GM12878 (cell line): Measurements from ENCODE around the gene ADGRD1. TPM values are rescaled to one million over a fixed set of nuclear protein-coding genes. Genes with fewer than 3 reads are reported as not detected.

Experiments used
- ATAC-seq: fragments of 200-7000 bp; cut with Tn5 transposase; 3 replicates; pipeline ENCODE4 v1.9.1; 2020; ENCODE audit warnings: mild to moderate bottlenecking, moderate library complexity
- BruUV-seq: library from RNA; stranded (reverse); fragments of 400-500 nt; replicated peaks from 2 replicates; lab custom pipeline; 2021; lab: Mats Ljungman, UMichigan
- CTCF ChIA-PET: fragments of 300-600 bp; sonication (Branson Sonifier 250); formaldehyde crosslinking; extraction: SDS; loops from one replicate; lab custom pipeline; 2021; ENCODE audit warnings: inconsistent platforms; lab: Yijun Ruan, JAX
- POLR2A ChIA-PET: fragments of 350-600 bp; formaldehyde crosslinking; extraction: SDS; loops from one replicate; lab custom pipeline; 2021; ENCODE audit warnings: inconsistent platforms; lab: Charles Lee
- RAD21 ChIA-PET: fragments of 300-600 bp; sonication (Branson Sonifier 250); formaldehyde crosslinking; loops from one replicate; lab custom pipeline; 2023; ENCODE audit warnings: antibody characterized with exemption; ENCODE audit not compliant: unreplicated experiment; lab: Charles Lee
- SMC1A ChIA-PET: fragments of 300-600 bp; sonication (Branson Sonifier 250); formaldehyde crosslinking; loops from one replicate; lab custom pipeline; 2023; ENCODE audit not compliant: unreplicated experiment, uncharacterized antibody; lab: Charles Lee
- DNase-seq: peaks from one replicate; pipeline ENCODE4 v3.0.0-alpha.2; 2011; ENCODE audit warnings: low read depth, low spot score
- FAIRE-seq: peaks from 3 replicates; lab custom pipeline; 2011; peaks lifted over from hg19 to GRCh38; lab: Jason Lieb, UNC
- H2AFZ ChIP-seq: 2 replicates; pipeline ENCODE4 v1.6.0; 2011; ENCODE audit warnings: low read depth, low read length, control low read depth; ENCODE audit not compliant: control insufficient read depth
- H3K27ac ChIP-seq: 2 replicates; pipeline ENCODE4 v1.5.1; 2011; ENCODE audit warnings: control low read depth; ENCODE audit not compliant: control insufficient read depth, insufficient read depth
- H3K27me3 ChIP-seq, 2 experiments: replicated peaks in 1 of 2; 2 replicates each; pipeline versions ENCODE4 v1.6.0 to v1.6.1; 2011; ENCODE audit warnings: low read length in 1 of 2; ENCODE audit not compliant: control insufficient read depth in 2 of 2, insufficient read depth in 2 of 2
- H3K36me3 ChIP-seq, 2 experiments: 2 replicates each; pipeline ENCODE4 v1.5.1; 2011; ENCODE audit warnings: low read length in 1 of 2; ENCODE audit not compliant: control insufficient read depth in 2 of 2, insufficient read depth in 2 of 2
- H3K4me1 ChIP-seq: 2 replicates; pipeline ENCODE4 v1.6.1; 2011; ENCODE audit warnings: mild to moderate bottlenecking, low read length, moderate library complexity, mixed read lengths; ENCODE audit not compliant: control insufficient read depth, insufficient read depth
- H3K4me2 ChIP-seq: 2 replicates; pipeline ENCODE4 v1.6.0; 2011; ENCODE audit warnings: control low read depth; ENCODE audit not compliant: control insufficient read depth, insufficient read depth
- H3K4me3 ChIP-seq: fragments of 200-600 bp; sonication (generic); 2 replicates; pipeline ENCODE4 v1.5.1; 2016
- H3K79me2 ChIP-seq: 2 replicates; pipeline ENCODE4 v1.6.0; 2011; ENCODE audit warnings: low read length; ENCODE audit not compliant: control insufficient read depth, insufficient read depth
- H3K9ac ChIP-seq: 2 replicates; pipeline ENCODE4 v1.8.0; 2011; ENCODE audit warnings: low read length, control low read depth, mixed read lengths; ENCODE audit not compliant: control insufficient read depth, insufficient read depth
- H3K9me3 ChIP-seq: replicated peaks from 3 replicates; pipeline ENCODE4 v1.5.1; 2011; ENCODE audit warnings: mild to moderate bottlenecking, low read length; ENCODE audit not compliant: control insufficient read depth, insufficient read depth
- H4K20me1 ChIP-seq: 2 replicates; pipeline ENCODE4 v1.6.0; 2011; ENCODE audit not compliant: control insufficient read depth, insufficient read depth
- BCL11A ChIP-seq: IDR thresholded peaks from 2 replicates; pipeline ENCODE4 v1.6.1; 2011; ENCODE audit warnings: low read depth, low read length
- CBX5 ChIP-seq: sonication (generic); IDR thresholded peaks from 2 replicates; pipeline ENCODE4 v1.6.1; 2016; ENCODE audit warnings: low read depth, moderate library complexity, mild to moderate bottlenecking, inconsistent platforms
- CHD1 ChIP-seq: IDR thresholded peaks from 2 replicates; pipeline ENCODE4 v1.6.1; 2012; ENCODE audit warnings: low read depth, low read length, improper control_type of control experiment
- CREM ChIP-seq: IDR thresholded peaks from 2 replicates; pipeline ENCODE4 v1.6.1; 2014; ENCODE audit warnings: antibody characterized with exemption, low read depth
- EED ChIP-seq: sonication (generic); IDR thresholded peaks from 2 replicates; pipeline ENCODE4 v1.6.1; 2016; ENCODE audit warnings: antibody characterized with exemption, low read depth
- EGR1 ChIP-seq, 2 experiments: IDR thresholded peaks; 1 replicate in 1 of 2; 2 replicates in 1 of 2; pipeline ENCODE4 v1.6.1; 2011 to 2012; ENCODE audit warnings: low read depth in 2 of 2, low read length in 2 of 2, borderline replicate concordance in 1 of 2, mild to moderate bottlenecking in 1 of 2, moderate library complexity in 1 of 2
- ESRRA ChIP-seq: IDR thresholded peaks from 2 replicates; pipeline ENCODE4 v1.6.1; 2012; ENCODE audit warnings: mild to moderate bottlenecking, low read length, improper control_type of control experiment
- HCFC1 ChIP-seq: fragments of 150-350 bp; IDR thresholded peaks from 2 replicates; pipeline ENCODE4 v1.6.1; 2014; ENCODE audit warnings: low read length
- IRF4 ChIP-seq: IDR thresholded peaks from 2 replicates; pipeline ENCODE4 v1.6.1; 2011; ENCODE audit warnings: low read depth, low read length
- MEF2B ChIP-seq: fragments of 450-650 bp; IDR thresholded peaks from 2 replicates; pipeline ENCODE4 v1.6.1; 2018; ENCODE audit warnings: mild to moderate bottlenecking, moderate library complexity; ENCODE audit not compliant: partially characterized antibody, poor library complexity, severe bottlenecking
- MLLT1 ChIP-seq: fragments of 450-650 bp; IDR thresholded peaks from 2 replicates; pipeline ENCODE4 v1.6.1; 2016; ENCODE audit warnings: mild to moderate bottlenecking
- POLR2AphosphoS2 ChIP-seq: IDR thresholded peaks from 2 replicates; pipeline ENCODE4 v1.6.1; 2011; ENCODE audit warnings: low read depth, mild to moderate bottlenecking, low read length, improper control_type of control experiment, moderate library complexity
- PRDM15 ChIP-seq: fragments of 450-650 bp; formaldehyde crosslinking; IDR thresholded peaks from 2 replicates; pipeline ENCODE4 v1.4.0; 2020; ENCODE audit warnings: mild to moderate bottlenecking, moderate library complexity
- YY1 ChIP-seq: IDR thresholded peaks from 2 replicates; pipeline ENCODE4 v1.6.1; 2011; ENCODE audit warnings: low read depth, mild to moderate bottlenecking, low read length
- WGBS: methylation state at CpG from one replicate; pipeline ENCODE4 v1.1.6; 2016; ENCODE audit warnings: low lambda C conversion rate; ENCODE audit not compliant: insufficient replicate concordance, insufficient coverage; ENCODE audit errors: missing lambda C conversion rate; 5-methylcytosine and 5-hydroxymethylcytosine counted together
- in situ Hi-C: fragments of 300-500 bp; cut with MboI; formaldehyde crosslinking; loops from 9 replicates; pipeline ENCODE4 v1.14.3; 2018; ENCODE audit warnings: mixed read lengths
- intact Hi-C: fragments of 100-400 bp; cut with micrococcal nuclease; formaldehyde crosslinking; loops from one replicate; pipeline ENCODE4 v1.14.2; 2022; ENCODE audit not compliant: unreplicated experiment
- polyA plus RNA-seq, 11 experiments: library from polyadenylated mRNA; depleted of rRNA in 4 of 11; unstranded in 6 of 11; stranded (reverse) in 5 of 11; fragments of >200 nt; fragmentation: Nextera tagmentation in 4 of 11; fragmentation: Illumina TruSeq in 1 of 11; extraction: Ambion mirVana in 4 of 11; extraction: Trizol in 1 of 11; gene quantifications; 1 replicate in 1 of 11; 2 replicates in 10 of 11; pipeline versions ENCODE4 v1.2.1 to v1.2.3, GENCODE V29; 2011 to 2016; ENCODE audit warnings: inconsistent platforms in 2 of 11, missing spikeins in 2 of 11, low read depth in 1 of 11
- total RNA-seq, 4 experiments: library from RNA; depleted of rRNA in 3 of 4; stranded (reverse); fragments of >200 nt in 3 of 4; fragmentation: Illumina TruSeq in 1 of 4; extraction: Trizol in 1 of 4; gene quantifications; 2 replicates each; pipeline versions ENCODE4 v1.2.1 to v1.2.3, GENCODE V29; 2013 to 2021

The ADGRD1 gene
- total and polyA plus RNA-seq, 10 of the 15 experiments (the other 5 are each of a cell fraction or from before 2014, with no cell fraction given), result 0.15 to 12.7 (median 1.2) TPM

- TF ChIP-seq CBX5, result peak; percentile 85
- TF ChIP-seq CREM, result peak; percentile 67
- TF ChIP-seq BCL11A, result peak; percentile 92
- peak; percentile 67; the same call in 1 of the 2 replicates for TF ChIP-seq IRF4
- TF ChIP-seq, all 136 proteins: peak for 34
These were observed 48.5 kb downstream of the ADGRD1 start (continued) for GRCh38 chr12:131002216-131002631.

GRCh38 chr12:131003036-131003715, 49.5 kb downstream of the ADGRD1 start:
- Histone ChIP-seq H3K4me3 (no peak overlapping the region), H3K4me2 (no peak overlapping the region; the same call in 1 of the 2 replicates), H3K9me3 (no peaks in the 10 kb centered on the region; the same call in 1 of the 3 replicates), H4K20me1 (no peaks in the 10 kb centered on the region), H3K79me2 (no peaks in the 10 kb centered on the region), H2AFZ (no peak overlapping the region), H3K36me3 (no peaks in the 10 kb centered on the region), H3K27me3 (no peaks in the 10 kb centered on the region), H3K4me1 (peaks cover 14% of the 10 kb centered on the region), H3K27ac (no peak overlapping the region; the same call in 1 of the 2 replicates), H3K9ac (no peak overlapping the region)
- in situ Hi-C loops, result no loop called here
- ChIA-PET SMC1A (interaction anchor here (0.7 to 2.8 kb wide), 7 partner anchors 9 to 184 kb away, joined by 3 to 13 read pairs (median 4); partner anchors contain the start of gene ADGRD1), POLR2A (interaction anchor here (0.6 to 1.4 kb wide), 4 partner anchors 21 to 186 kb away, joined by 3 to 6 read pairs (median 4); no protein-coding TSS in a partner anchor), RAD21 (interaction anchor here (0.5 to 1.7 kb wide), 10 partner anchors 23 to 202 kb away, joined by 3 to 8 read pairs (median 4); partner anchors contain the start of gene ADGRD1), CTCF (interaction anchor here (1.3 to 1.4 kb wide), 2 partner anchors 9 to 156 kb away, joined by 3 to 4 read pairs; no protein-coding TSS in a partner anchor)
- WGBS, result 54% methylated on average over 18 of the region's 18 CpGs
- FAIRE-seq (no peak), ATAC-seq (no peak), DNase-seq (no peak)
- intact Hi-C loops, result loop anchor here (5.0 kb wide), 1 partner anchor 131 kb away; the partner anchor contains the start of gene RAN
- no TSS peak for BruUV-seq
- TF ChIP-seq YY1 (no peak), MEF2B (no peak), POLR2AphosphoS2 (no peak), EGR1 (IDR thresholded peaks at IDR 0.05; ENCODE audit: borderline replicate concordance in 1 of 2, low read depth in 2 of 2, low read length in 2 of 2) (no peak), PRDM15 (CRISPR knock-in tag) (no peak), HCFC1 (no peak), ESRRA (no peak), CBX5 (no peak), EED (no peak), CHD1 (no peak), MLLT1 (no peak)
